ENCODE data around the gene UBE2L3. TPM values are rescaled to one million over a fixed set of nuclear protein-coding genes. Genes with fewer than 3 reads are reported as not detected.

UBE2L3 gene
- total RNA-seq, 1 donor from 2014 or later = 63.0 TPM

DNA sequence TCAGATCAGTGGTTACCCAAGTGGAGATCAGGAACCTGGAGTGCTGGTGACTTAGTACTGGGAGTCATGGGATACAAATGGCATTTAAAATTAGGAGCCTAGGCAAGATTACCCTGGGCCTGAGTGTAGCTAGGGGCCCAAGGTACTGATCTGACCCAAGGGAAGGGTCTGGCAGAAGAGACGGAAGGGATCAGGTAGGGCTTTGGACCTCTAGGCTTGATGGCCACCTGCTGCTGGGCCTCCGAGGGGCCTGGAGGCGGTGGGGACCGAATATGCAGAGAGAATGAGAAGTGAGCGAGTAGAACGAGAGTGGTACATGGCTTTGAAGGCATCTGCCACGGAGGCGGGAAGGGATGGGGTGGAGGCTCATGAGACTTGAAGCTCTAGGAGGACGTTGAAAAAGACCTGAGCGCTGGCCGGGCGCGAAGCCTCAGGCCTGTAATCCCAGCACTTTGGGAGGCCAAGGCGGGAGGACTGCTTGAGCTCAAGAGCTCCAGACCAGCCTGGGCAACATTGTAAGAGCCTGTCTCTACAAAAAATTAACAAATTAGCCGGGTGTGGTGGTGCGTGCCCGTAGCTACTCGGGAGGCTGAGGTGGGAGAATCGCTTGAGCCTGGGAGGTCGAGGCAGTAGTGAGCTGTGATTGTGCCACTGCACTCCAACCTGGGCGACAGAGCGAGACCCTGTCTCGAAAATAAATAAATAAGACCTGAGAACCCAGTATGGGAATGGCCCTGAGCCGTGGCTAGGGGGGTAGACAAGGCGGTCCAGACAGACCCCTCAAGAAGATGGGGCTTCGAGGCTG lies 97.7 kb downstream of the UBE2L3 start:
- no peaks in the 10 kb centered on the region for H3K36me3 ChIP-seq (ENCODE audit: control insufficient read depth, insufficient read depth, low read length)
- no peaks in the 10 kb centered on the region for H3K27me3 ChIP-seq (ENCODE audit: control insufficient read depth, insufficient read depth, low read length)
- no peak for TF ChIP-seq CTCF (IDR thresholded peaks at IDR 0.05; ENCODE audit: insufficient read depth, low read length, poor library complexity, severe bottlenecking)
- H3K4me3 ChIP-seq (ENCODE audit: low read depth, low read length) = peak overlapping the region; percentile 76
- DNase-seq (ENCODE audit: low read depth) = no peak

GRCh38 chr22:21666786-21667185 lies 99.3 kb downstream of the UBE2L3 start:
- Histone ChIP-seq H3K4me3 (ENCODE audit: low read depth, low read length) (peak overlapping the region; percentile 76), H3K27me3 (ENCODE audit: control insufficient read depth, insufficient read depth, low read length) (no peaks in the 10 kb centered on the region), H3K36me3 (ENCODE audit: control insufficient read depth, insufficient read depth, low read length) (no peaks in the 10 kb centered on the region)
- no peak for DNase-seq (ENCODE audit: low read depth)
- TF ChIP-seq CTCF (IDR thresholded peaks at IDR 0.05; ENCODE audit: insufficient read depth, low read length, poor library complexity, severe bottlenecking) = no peak

DNA sequence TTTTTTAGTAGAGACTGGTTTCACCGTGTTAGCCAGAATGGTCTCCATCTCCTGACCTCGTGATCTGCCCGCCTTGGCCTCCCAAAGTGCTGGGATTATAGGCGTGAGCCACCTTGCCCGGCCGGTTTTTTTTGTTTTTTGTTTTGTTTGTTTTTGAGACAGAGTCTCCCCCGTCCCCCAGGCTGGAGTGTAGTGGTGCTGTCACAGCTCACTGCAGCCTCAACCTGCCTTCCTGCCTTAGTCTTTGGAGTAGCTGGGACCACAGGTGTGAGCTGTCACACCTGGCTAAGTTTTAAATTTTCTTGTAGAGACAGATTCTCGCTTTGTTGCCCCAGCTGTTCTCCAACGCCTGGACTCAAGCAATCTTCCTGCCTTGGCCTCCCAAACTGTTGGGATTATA lies 101.5 kb downstream of the UBE2L3 start:
- H3K27me3 ChIP-seq (ENCODE audit: control insufficient read depth, insufficient read depth, low read length) = no peaks in the 10 kb centered on the region
- H3K36me3 ChIP-seq (ENCODE audit: control insufficient read depth, insufficient read depth, low read length) = no peaks in the 10 kb centered on the region
- no peak for DNase-seq (ENCODE audit: low read depth)
- no peak overlapping the region for H3K4me3 ChIP-seq (ENCODE audit: low read depth, low read length)
- TF ChIP-seq CTCF (IDR thresholded peaks at IDR 0.05; ENCODE audit: insufficient read depth, low read length, poor library complexity, severe bottlenecking) = no peak

GRCh38 chr22:21672107-21672629 lies 104.7 kb downstream of the UBE2L3 start:
- Histone ChIP-seq H3K36me3 (ENCODE audit: control insufficient read depth, insufficient read depth, low read length) (no peaks in the 10 kb centered on the region), H3K4me3 (ENCODE audit: low read depth, low read length) (no peak overlapping the region)

More at GRCh38 chr22:21672107-21672629, 104.7 kb downstream of the UBE2L3 start:
- no peak for DNase-seq (ENCODE audit: low read depth)
- no peak for TF ChIP-seq CTCF (IDR thresholded peaks at IDR 0.05; ENCODE audit: insufficient read depth, low read length, poor library complexity, severe bottlenecking)
- no peaks in the 10 kb centered on the region for H3K27me3 ChIP-seq (ENCODE audit: control insufficient read depth, insufficient read depth, low read length)

Other genes with a start within 250 kb of the UBE2L3 start
- gene RIMBP3B, start 184.0 kb upstream of the UBE2L3 start, total RNA-seq = 0.07 and 0.29 TPM in 2 replicates
- 5.0 and 5.9 TPM in 2 replicates for gene HIC2, start 150.3 kb upstream of the UBE2L3 start, total RNA-seq
- 4.8 and 6.7 TPM in 2 replicates for gene TMEM191C, start 100.3 kb upstream of the UBE2L3 start, total RNA-seq
- 0.29 and 0.48 TPM in 2 replicates for gene RIMBP3C, start 16.3 kb upstream of the UBE2L3 start, total RNA-seq
- gene YDJC, start 62.3 kb downstream of the UBE2L3 start, total RNA-seq = 95.5 and 128 TPM in 2 replicates
- 0.38 TPM in 1 of 2 replicates, not detected in the other for gene CCDC116, start 65.0 kb downstream of the UBE2L3 start, total RNA-seq
- gene SDF2L1, start 74.6 kb downstream of the UBE2L3 start, total RNA-seq = 82.8 and 87.1 TPM in 2 replicates
- 34.6 and 41.1 TPM in 2 replicates for gene PPIL2, start 98.3 kb downstream of the UBE2L3 start, total RNA-seq
- 2.8 and 4.9 TPM in 2 replicates for gene YPEL1, start 168.1 kb downstream of the UBE2L3 start, total RNA-seq

All from kidney epithelial cell (primary cell).